Sigmoid colon (tissue), 7 donors: Measurements from ENCODE around the gene SDK1. TPM values are rescaled to one million over a fixed set of nuclear protein-coding genes. Genes with fewer than 3 reads are reported as not detected.

Source experiments
- DNase-seq: peaks from one replicate; pipeline ENCODE4 v3.0.0-alpha.2; 2019
- H3K27ac ChIP-seq, 4 donors: fragments of 200-600 bp; sonication (generic); one replicate each; pipeline ENCODE4 v1.5.1; 2016 to 2019; ENCODE audit warnings: mild to moderate bottlenecking in 1 of 4
- H3K27me3 ChIP-seq, 3 donors: fragments of 200-600 bp; sonication (generic); one replicate each; pipeline ENCODE4 v1.5.1; 2019; ENCODE audit warnings: mild to moderate bottlenecking in 1 of 3
- H3K36me3 ChIP-seq, 4 donors: fragments of 200-600 bp; sonication (generic); one replicate each; pipeline ENCODE4 v1.5.1; 2016 to 2019
- H3K4me1 ChIP-seq, 4 donors: fragments of 200-600 bp; sonication (generic); one replicate each; pipeline ENCODE4 v1.5.1; 2017 to 2019
- H3K4me3 ChIP-seq, 4 donors: fragments of 200-600 bp; sonication (generic); one replicate each; pipeline ENCODE4 v1.5.1; 2017 to 2019; ENCODE audit warnings: mild to moderate bottlenecking in 2 of 4, moderate library complexity in 1 of 4
- H3K9me3 ChIP-seq, 4 donors: fragments of 200-600 bp in 3 of 4; sonication (generic) in 3 of 4; one replicate each; pipeline versions ENCODE4 v1.5.1 to v1.6.1; 2013 to 2019
- CTCF ChIP-seq, 4 experiments: fragments of 450-650 bp in 3 of 4; fragments of 200-600 bp in 1 of 4; IDR thresholded peaks; one replicate each; pipeline ENCODE4 v1.5.1; 2016 to 2019; ENCODE audit warnings: antibody characterized with exemption in 4 of 4, mild to moderate bottlenecking in 3 of 4, moderate library complexity in 2 of 4
- EP300 ChIP-seq, 4 donors: sonication (generic); formaldehyde crosslinking; IDR thresholded peaks; one replicate each; pipeline ENCODE4 v1.6.1; 2017; ENCODE audit warnings: antibody characterized with exemption in 4 of 4
- POLR2A ChIP-seq, 2 donors: fragments of 450-650 bp; IDR thresholded peaks; one replicate each; pipeline ENCODE4 v1.6.1; 2016; ENCODE audit warnings: antibody characterized with exemption in 2 of 2, mild to moderate bottlenecking in 2 of 2, moderate library complexity in 2 of 2
- POLR2AphosphoS5 ChIP-seq, 4 donors: sonication (generic); formaldehyde crosslinking; IDR thresholded peaks; one replicate each; pipeline ENCODE4 v1.6.1; 2017; ENCODE audit warnings: antibody characterized with exemption in 4 of 4
- WGBS, 2 donors: extraction: QIAGEN DNeasy Blood & Tissue Kit; methylation state at CpG; one replicate each; pipeline ENCODE4 v1.1.7; 2013; 5-methylcytosine and 5-hydroxymethylcytosine counted together
- intact Hi-C: fragments of 100-400 bp; cut with DNase I; formaldehyde crosslinking; loops from one replicate; pipeline ENCODE4 v1.15.1; 2023
- polyA plus RNA-seq, 3 donors: library from polyadenylated mRNA; stranded (reverse); fragments of 200-250 nt; gene quantifications; one replicate each; pipeline ENCODE4 v1.2.3, GENCODE V29; 2013
- total RNA-seq, 4 donors: library from RNA; depleted of rRNA; stranded (reverse); fragments of >200 nt; gene quantifications; one replicate each; pipeline ENCODE4 v1.1.0, GENCODE V29; 2016
- donor health status: healthy with polysubstance abuse.
- donor health status: Bipolar disorder and iron deficiency.
- donor health status: healthy.

SDK1 gene
- total and polyA plus RNA-seq, 7 donors, result under 0.01 to 23.0 (median 10.0) TPM; not detected in 1

GRCh38 chr7:4279216-4279615, 978.2 kb downstream of the SDK1 start:
- H3K27ac ChIP-seq, result no peak overlapping the region
- no peaks in the 10 kb centered on the region for H3K36me3 ChIP-seq
- TF ChIP-seq POLR2A (IDR thresholded peaks at IDR 0.05) (no peak), POLR2AphosphoS5 (IDR thresholded peaks at IDR 0.05) (no peak), CTCF (IDR thresholded peaks at IDR 0.05) (no peak), EP300 (IDR thresholded peaks at IDR 0.05) (no peak)
- H3K9me3 ChIP-seq, result peaks cover 0 to 6% (median 2%) of the 10 kb centered on the region in 4 donors
- DNase-seq, result no peak
- no peaks in the 10 kb centered on the region for H3K27me3 ChIP-seq
- intact Hi-C loops, result no loop called here
- 73 to 79% methylated on average over 3 of the region's 3 CpGs for WGBS, 2 donors
- no peak overlapping the region for H3K4me3 ChIP-seq
- H3K4me1 ChIP-seq, result no peaks in the 10 kb centered on the region

GRCh38 chr7:4281231-4281993, 980.4 kb downstream of the SDK1 start:
- no peak for TF ChIP-seq EP300 (IDR thresholded peaks at IDR 0.05)
- TF ChIP-seq CTCF (IDR thresholded peaks at IDR 0.05), result no peak
- TF ChIP-seq POLR2A (IDR thresholded peaks at IDR 0.05), result no peak
- TF ChIP-seq POLR2AphosphoS5 (IDR thresholded peaks at IDR 0.05), result no peak
- Histone ChIP-seq H3K27me3 (no peaks in the 10 kb centered on the region), H3K4me1 (no peaks in the 10 kb centered on the region), H3K4me3 (no peak overlapping the region), H3K36me3 (no peaks in the 10 kb centered on the region), H3K9me3 (no peaks in the 10 kb centered on the region), H3K27ac (no peak overlapping the region)
- no peak for DNase-seq
- intact Hi-C loops, result no loop called here
- WGBS, 2 donors, result 72 to 78% methylated on average over 9 of the region's 9 CpGs

- Histone ChIP-seq H3K9me3 (peaks cover 0 to 2% (median 0%) of the 10 kb centered on the region in 4 donors), H3K4me3 (no peak overlapping the region), H3K4me1 (no peaks in the 10 kb centered on the region), H3K36me3 (no peaks in the 10 kb centered on the region), H3K27ac (no peak overlapping the region), H3K27me3 (no peaks in the 10 kb centered on the region)
- WGBS, 2 donors, result 84 to 91% methylated on average over 14 of the region's 14 CpGs
- TF ChIP-seq POLR2A (IDR thresholded peaks at IDR 0.05), result no peak
- no peak for TF ChIP-seq EP300 (IDR thresholded peaks at IDR 0.05)
- no peak for TF ChIP-seq CTCF (IDR thresholded peaks at IDR 0.05)
- TF ChIP-seq POLR2AphosphoS5 (IDR thresholded peaks at IDR 0.05), result no peak
- intact Hi-C loops, result no loop called here
- no peak for DNase-seq
Observed at GRCh38 chr7:4282434-4283223, 981.6 kb downstream of the SDK1 start.

GRCh38 chr7:4286351-4286750, 985.3 kb downstream of the SDK1 start:
- H3K4me3 ChIP-seq, result no peak overlapping the region
- H3K9me3 ChIP-seq, result peaks cover 0 to 7% (median 2%) of the 10 kb centered on the region in 4 donors
- TF ChIP-seq POLR2A (IDR thresholded peaks at IDR 0.05) (no peak), POLR2AphosphoS5 (IDR thresholded peaks at IDR 0.05) (no peak), EP300 (IDR thresholded peaks at IDR 0.05) (no peak), CTCF (IDR thresholded peaks at IDR 0.05) (no peak)
- no peak overlapping the region for H3K27ac ChIP-seq
- no peak for DNase-seq
- 67 to 77% methylated on average over 9 of the region's 9 CpGs for WGBS, 2 donors
- intact Hi-C loops, result no loop called here
- H3K27me3 ChIP-seq, result no peaks in the 10 kb centered on the region
- no peaks in the 10 kb centered on the region for H3K4me1 ChIP-seq
- H3K36me3 ChIP-seq, result no peaks in the 10 kb centered on the region
